NCI-H345 (cell line): Measurements from ENCODE around the gene RANBP1.

ENCODE experiments used
- DNase-seq: peaks from one replicate; lab custom pipeline; 2025; lab: John Stamatoyannopoulos, UW

RANBP1 gene

DNA sequence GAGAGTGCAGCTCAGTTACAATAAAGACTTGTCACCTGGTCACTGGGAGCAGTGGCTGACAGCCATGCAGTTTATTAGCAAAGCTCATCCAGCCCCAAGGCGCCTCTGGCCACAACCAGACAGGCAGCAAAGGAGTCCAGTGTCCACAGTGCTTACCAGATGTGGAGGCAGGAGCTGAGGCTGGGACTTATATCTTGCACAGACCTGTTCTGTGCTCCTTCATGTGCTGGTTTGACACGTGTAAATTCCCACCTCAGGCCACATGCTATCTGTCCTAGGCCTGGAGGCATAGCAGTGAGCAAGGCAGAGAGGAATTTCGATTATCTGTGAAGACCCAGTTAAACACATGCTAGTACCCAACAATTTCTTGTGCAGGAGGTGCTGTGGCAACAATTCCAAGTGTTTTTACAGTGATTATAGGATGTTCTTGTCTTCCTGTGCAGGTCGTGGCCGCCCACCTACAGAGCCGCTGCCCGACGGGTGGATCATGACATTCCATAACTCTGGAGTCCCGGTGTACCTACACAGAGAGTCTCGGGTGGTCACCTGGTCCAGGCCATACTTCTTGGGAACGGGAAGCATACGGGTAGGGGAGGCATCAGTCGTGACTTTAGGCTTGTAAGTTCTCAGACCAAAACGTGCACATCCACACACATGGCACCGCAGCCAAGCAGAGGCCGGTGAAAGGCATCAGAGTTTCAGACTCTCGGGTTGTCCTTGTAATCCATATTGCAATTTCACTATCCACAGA is 26.5 kb upstream of the RANBP1 start:
- DNase-seq: no peak

- DNase-seq: no peak
These were observed 25.8 kb upstream of the RANBP1 start for GRCh38 chr22:20089977-20090729.

DNA sequence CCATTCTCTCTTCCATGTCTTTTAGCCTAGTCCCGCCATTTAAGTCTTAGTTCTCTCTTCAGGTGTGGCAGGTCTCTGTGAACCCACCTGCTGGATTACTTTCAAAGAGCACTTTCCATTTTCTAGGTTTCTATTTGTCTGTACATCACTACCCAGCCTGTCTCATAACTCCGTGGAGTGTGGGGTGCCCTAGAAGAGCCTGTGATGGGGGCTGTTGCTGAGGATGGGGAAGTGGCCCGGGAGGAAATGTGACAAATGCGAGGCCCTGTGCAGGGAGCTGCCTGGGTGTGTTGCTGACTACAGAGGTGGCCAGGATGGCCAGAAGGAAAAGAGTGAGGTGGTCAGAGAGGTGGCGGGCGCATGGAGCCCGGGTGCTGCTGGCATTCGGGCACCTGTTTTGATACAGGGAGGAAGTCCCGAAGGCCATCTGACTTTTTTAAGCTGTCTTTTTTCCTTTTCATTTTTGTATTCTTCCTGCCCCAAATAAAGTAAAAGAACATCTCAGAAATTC is 25.1 kb upstream of the RANBP1 start:
- DNase-seq: no peak

DNA sequence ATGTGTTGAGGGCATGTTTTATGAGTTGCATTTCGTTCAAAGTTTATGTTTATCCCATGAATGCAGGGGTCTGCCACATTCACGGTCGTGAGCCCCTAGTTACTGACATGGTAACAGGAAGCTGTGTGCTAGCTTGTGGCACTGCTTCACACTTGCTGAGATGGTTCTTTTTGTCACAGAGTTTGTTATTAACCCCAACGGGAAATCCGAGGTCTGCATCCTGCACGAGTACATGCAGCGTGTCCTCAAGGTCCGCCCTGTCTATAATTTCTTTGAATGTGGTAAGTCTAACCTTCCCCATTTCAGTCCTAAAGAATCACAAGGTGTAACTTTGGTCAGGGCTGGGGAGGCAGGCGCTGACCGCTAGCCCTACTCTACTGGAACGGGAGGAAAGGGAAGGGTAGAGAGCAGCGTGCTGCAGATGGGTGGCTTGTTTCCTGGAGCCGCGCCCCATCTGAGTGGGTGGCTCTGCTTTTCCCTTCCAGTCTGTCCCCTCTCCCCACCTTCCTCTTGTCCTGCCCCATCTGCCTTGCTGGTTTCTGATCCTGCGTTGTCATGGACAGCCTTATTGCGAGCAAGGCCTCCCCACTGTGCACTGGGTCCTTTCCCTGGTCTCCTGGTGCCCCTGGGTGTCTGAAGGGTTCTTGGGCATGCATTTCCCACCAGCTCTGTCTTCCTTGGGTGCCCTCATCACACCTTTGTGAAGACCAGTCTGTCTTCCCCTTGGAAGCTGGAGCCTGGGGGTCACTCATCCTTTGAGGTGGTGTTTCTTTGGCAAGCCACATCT is 24.0 kb upstream of the RANBP1 start:
- no peak for DNase-seq

- no peak for DNase-seq
These were observed 23.4 kb upstream of the RANBP1 start for GRCh38 chr22:20092477-20092854.

- no peak for DNase-seq
These were observed 22.3 kb upstream of the RANBP1 start for GRCh38 chr22:20093418-20094196.

DNA sequence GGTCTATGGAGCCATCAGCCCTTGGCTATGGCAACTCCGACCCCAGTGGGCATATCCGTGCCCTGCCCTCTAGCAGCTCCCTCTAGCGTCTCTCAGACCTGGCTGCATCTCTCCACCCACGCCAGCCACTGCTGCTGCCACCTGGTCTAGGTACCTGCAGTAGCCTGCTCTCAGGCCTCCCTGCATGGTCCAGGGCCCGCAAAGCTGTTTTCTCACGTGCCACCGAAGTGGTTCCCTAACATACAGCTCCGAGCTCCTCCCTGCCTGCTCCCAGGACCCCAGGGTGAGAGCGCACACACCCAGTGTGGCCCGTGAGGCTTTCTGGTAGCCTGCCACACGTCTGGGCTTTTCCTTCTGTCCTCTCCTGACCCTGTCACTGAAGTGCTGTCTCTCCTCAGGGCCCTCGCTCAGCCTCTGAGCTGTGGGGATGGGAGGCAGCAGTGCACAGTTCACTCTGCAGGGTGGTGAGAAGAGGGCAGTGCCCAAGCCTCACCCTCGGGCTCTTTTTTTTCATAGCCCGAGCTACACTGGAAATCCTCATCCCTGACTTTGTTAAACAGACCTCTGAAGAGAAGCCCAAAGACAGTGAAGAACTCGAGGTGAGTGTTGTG is 21.6 kb upstream of the RANBP1 start:
- DNase-seq: no peak

DNA sequence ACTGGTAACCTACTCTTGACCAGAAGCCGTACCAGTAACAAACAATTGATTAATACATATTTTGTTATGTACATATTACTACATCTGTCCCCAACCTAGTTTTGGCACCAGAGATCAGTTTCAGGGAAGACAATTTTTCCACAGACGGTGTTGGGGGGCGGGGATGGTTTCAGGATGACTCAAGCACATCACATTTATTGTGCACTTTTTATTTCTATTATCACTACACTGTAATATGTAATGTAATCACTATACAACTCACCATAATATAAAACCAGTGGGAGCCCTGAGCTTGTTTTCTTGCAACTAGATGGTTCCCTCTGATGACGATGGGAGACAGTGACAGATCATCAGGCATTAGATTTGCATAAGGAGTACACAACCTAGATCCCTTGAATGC is 20.4 kb upstream of the RANBP1 start:
- no peak for DNase-seq

DNA sequence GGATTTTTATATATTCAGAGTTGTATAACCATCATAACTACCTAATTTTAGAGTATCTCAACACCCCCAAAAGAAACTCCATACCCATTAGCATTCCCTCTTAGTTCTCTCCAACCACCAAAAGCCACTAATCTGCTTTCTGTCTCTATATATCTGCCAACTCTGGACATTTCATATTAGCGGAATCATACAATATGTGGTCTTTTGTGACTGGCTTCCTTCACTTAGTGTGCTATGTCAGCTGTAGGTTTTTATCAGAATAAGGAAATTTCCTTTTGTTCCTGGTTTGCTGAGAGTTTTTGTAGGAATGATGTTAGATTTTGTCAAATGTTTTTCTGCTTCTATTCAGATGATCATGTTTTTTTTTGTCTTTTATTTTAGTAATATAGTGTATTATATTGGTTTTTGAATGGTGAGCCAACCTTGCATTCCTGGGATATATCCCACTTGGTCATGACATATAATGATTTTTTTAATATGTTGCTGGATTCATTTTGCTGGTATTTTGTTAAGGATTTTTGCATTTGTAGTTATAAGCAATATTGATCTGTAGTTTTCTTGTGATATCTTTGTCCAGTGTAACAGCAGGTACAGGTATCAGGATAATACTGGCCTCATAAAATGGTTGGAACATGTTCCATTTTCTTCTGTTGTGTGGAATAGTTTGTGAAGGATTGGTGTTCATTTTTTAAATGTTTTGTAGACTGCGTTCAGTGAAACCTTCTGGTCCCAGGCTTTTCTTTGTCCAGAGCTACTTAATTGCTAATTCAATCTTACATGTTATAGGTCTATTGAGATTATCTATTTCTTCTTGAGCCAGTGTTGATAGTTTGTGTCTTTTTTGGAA is 19.1 kb upstream of the RANBP1 start:
- no peak for DNase-seq

- no peak for DNase-seq
These were observed 16.7 kb upstream of the RANBP1 start for GRCh38 chr22:20099099-20099711.

- no peak for DNase-seq
These were observed 14.3 kb upstream of the RANBP1 start for GRCh38 chr22:20101638-20102037.

DNA sequence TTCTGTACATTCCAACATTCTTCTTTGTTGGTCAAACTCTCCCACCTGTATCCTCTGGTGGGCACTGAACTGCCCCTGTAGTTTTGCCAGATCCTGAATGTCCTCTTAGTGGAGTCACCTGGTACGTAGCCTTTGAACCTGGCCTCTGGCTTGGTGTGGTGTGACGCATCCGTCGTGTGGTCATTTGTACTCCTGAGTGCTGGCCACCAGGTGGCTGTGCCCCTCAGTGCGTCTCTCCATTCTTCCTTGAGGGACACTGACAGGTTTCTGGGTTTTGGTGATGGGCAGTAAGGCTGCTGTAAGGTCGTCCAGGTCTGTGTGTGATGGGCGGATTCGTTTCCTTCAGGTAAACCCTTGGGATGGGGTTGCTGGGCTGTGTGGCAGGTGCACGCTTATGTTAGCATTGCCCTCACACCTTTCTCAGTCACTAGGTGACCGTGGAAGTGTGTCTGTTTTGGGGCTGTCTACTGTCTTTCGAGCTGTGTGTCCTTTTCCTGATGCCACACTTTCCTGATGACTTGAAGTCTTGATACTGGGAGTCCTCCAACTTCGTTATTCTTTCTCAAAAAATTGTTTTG is 13.6 kb upstream of the RANBP1 start:
- DNase-seq: no peak

GRCh38 chr22:20105456-20106204 is 10.3 kb upstream of the RANBP1 start:
- DNase-seq: no peak

DNA sequence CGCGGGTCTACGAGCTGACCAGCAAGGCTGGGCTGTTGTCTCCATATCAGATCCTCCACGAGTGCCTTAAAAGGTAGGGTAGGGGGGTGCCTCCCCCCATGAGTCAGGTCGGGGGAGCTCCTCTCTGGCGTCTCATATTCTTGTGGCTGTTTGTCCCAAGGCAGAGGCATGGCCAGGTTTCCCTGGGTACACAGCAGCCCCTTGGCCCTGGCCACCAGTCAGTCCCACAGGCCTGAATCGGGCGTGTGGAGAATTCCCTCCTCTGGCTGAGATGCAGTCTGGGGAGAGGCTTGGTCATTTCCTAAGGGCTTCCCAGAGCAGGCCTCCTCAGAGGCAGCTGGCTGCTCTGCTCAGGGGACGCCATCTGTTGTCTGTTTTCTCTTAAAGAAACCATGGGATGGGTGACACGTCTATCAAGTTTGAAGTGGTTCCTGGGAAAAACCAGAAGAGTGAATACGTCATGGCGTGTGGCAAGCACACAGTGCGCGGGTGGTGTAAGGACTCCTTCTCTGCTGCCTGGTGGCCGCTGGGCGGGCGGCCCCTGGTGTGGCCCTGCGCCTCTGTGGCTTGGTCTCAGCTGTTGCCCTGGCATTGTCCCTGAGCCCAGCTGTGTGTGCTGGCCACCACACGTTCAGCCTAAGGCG is 9.6 kb upstream of the RANBP1 start:
- DNase-seq: no peak

GRCh38 chr22:20106849-20107237 is 9.1 kb upstream of the RANBP1 start:
- no peak for DNase-seq

DNA sequence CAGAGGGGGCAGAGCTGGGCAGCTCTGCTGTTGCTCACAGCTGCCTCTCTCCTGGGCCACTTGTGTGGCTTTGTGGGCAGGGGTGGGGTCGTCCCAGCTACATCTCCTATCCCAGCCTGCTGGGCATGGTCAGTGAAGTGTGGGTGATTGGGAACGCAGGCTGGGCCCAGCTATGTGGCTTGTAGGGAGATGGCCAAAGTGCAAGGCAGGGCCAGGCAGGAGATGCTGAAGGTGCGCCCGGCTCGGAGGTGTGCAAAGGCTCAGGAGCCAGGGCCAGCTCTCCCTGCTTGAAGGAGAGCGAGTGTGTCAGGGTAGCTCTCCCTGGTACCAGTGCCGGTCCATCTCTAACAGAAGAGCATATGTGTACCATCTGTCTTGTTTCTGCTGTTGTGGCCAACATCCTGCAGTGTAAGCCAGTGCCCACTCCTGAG is 8.4 kb upstream of the RANBP1 start:
- no peak for DNase-seq

DNA sequence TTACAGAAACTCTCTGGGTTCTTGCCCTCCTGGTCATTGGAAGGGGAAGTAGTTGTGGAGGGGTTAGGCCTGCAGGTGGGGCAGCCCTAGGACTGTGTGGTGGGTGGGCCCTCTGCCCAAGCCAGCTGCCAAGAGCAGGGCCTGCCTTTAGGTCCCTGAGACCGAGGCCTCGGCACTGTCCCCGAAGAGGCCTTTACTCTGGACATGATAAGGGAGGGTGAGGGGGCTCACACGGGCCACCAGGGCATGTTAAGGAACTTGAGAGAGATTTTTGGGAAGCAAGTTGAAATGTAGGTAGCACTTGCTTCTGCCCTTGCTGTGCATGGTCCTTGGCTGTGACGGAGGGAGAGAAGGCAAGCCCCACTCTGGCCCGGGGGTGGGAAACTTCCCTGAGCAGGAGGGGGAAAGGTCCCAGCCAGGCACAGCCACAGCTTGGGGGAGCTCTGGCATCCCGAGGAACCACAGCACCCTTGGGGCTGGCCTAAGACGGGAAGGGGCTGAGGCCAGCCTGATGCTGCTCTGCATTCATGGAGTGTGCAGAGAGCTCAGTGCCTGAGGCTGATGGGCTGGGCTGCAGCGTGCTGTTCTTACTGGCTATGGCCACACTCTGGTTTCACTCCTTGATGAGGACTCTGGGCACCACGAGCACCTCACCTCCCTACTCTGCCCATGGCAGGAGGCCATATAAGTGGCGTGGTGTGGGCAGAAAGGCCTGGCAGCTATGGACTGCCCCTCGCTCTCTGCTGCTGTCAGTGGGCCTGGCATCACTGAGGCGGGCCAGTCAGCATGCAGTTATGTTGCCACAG is 7.8 kb upstream of the RANBP1 start:
- DNase-seq: no peak
